Activated CD4-positive, alpha-beta T cell treated with anti-CD3 and anti-CD28 coated beads, Interleukin-2, amount 10 ng/mL, durations not matched to agents 7 days and 5 days (primary cell): ENCODE measurements around the gene CBX2. TPM values are rescaled to one million over a fixed set of nuclear protein-coding genes. Genes with fewer than 3 reads are reported as not detected.

Experiments used
- CTCF ChIA-PET: fragments of 350-600 bp; sonication (Branson Sonifier 250); formaldehyde crosslinking; loops from one replicate; lab custom pipeline; 2021; ENCODE audit warnings: antibody characterized with exemption; lab: Charles Lee
- POLR2A ChIA-PET: fragments of 350-600 bp; sonication (Branson Sonifier 250); formaldehyde crosslinking; loops from one replicate; lab custom pipeline; 2021; ENCODE audit warnings: antibody characterized with exemption; lab: Charles Lee
- DNase-seq: peaks from one replicate; pipeline ENCODE4 v3.0.0-alpha.2; 2020
- H3K27ac Mint-ChIP-seq: one replicate; pipeline ENCODE4 v1.8.0; 2021; ENCODE audit warnings: mild to moderate bottlenecking, moderate library complexity, mixed read lengths
- H3K27me3 Mint-ChIP-seq: one replicate; pipeline ENCODE4 v1.8.0; 2021; ENCODE audit warnings: mixed read lengths
- H3K36me3 Mint-ChIP-seq: one replicate; pipeline ENCODE4 v1.8.0; 2021; ENCODE audit warnings: low read depth, mixed read lengths
- H3K4me1 Mint-ChIP-seq: one replicate; pipeline ENCODE4 v1.8.0; 2021; ENCODE audit warnings: mixed read lengths
- H3K4me3 Mint-ChIP-seq: one replicate; pipeline ENCODE4 v1.8.0; 2021; ENCODE audit warnings: mild to moderate bottlenecking, moderate library complexity, mixed read lengths
- H3K9me3 Mint-ChIP-seq: one replicate; pipeline ENCODE4 v1.8.0; 2021; ENCODE audit warnings: mixed read lengths
- total RNA-seq, 2 experiments: library from RNA; stranded (reverse); gene quantifications; one replicate each; pipeline ENCODE4 v1.2.3, GENCODE V29; 2021

CBX2 gene
- total RNA-seq, 2 experiments from 2014 or later = 4.6 to 5.5 TPM

DNA sequence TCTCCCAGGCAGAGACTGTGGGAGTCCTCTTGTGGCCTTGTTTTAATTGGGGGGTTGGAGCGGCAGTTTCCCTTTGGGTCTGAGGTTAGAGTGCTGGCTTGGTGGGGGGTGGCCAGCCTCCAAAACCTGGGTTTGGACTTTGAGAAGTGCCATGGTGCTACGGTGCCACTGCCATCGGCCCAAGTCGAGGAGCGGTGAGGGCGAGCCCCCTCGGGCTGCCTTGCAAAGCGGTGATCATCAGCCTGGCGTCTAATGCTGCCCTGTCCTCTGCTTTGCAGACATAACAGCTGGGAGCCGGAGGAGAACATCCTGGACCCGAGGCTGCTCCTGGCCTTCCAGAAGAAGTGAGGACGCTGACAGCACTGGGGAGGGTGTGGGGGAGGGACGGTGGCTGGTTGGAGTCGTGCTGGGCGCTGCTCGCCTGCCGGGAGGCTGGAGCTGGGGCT lies 1.2 kb downstream of the CBX2 start:
- peak overlapping the region; percentile 82 for H3K4me3 Mint-ChIP-seq
- H3K36me3 Mint-ChIP-seq = no peaks in the 10 kb centered on the region
- peaks cover 61% of the 10 kb centered on the region for H3K27me3 Mint-ChIP-seq
- CTCF ChIA-PET = interaction anchor here (0.6 to 1.4 kb wide), 3 partner anchors 27 to 1138 kb away, joined by 3 to 5 read pairs (median 3); no protein-coding TSS in a partner anchor
- H3K4me1 Mint-ChIP-seq = peaks cover 32% of the 10 kb centered on the region
- DNase-seq = no peak
- no peak overlapping the region for H3K27ac Mint-ChIP-seq
- H3K9me3 Mint-ChIP-seq = no peaks in the 10 kb centered on the region
- POLR2A ChIA-PET = no interaction called here

DNA sequence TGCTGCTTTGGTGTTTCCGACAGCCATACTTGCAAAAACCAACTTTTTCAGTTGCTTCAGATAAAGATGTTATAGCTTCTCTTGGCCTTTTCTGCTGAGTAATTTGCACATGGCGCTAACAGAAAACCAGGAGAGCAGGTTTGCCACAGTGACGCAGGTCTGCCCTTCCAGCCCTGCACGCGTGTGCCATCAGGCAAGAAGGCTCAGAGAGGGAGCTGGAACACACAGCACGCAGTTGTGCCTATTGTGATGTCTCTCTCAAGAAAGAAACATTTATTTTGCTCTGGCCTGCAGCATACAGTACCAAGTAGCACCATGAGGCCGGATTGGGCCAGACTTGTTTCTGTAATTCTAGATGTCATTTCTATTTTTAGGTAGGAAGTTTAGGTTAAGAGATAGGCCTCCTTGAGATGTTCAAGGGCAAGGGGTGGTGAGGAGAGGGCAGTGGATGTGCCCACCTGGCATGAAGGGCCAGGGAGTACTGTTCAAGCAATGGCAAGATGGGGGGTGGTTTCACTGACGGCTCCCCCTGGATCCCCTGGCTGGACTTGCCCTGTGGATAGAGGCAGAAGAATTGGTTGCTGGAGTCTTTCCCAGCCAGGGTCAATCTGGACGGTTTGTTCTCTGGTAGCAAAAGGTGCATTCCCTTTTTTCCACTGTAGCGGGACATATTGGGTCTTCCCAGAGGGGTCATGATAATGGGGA lies 1.9 kb downstream of the CBX2 start:
- H3K4me1 Mint-ChIP-seq = peaks cover 32% of the 10 kb centered on the region
- DNase-seq = no peak
- ChIA-PET POLR2A (no interaction called here), CTCF (interaction anchor here (1.3 to 1.4 kb wide), 2 partner anchors 10 to 27 kb away, joined by 3 read pairs; no protein-coding TSS in a partner anchor)
- H3K27ac Mint-ChIP-seq = no peak overlapping the region
- H3K4me3 Mint-ChIP-seq = peak overlapping the region; percentile 82
- no peaks in the 10 kb centered on the region for H3K36me3 Mint-ChIP-seq
- peaks cover 54% of the 10 kb centered on the region for H3K27me3 Mint-ChIP-seq
- H3K9me3 Mint-ChIP-seq = no peaks in the 10 kb centered on the region

DNA sequence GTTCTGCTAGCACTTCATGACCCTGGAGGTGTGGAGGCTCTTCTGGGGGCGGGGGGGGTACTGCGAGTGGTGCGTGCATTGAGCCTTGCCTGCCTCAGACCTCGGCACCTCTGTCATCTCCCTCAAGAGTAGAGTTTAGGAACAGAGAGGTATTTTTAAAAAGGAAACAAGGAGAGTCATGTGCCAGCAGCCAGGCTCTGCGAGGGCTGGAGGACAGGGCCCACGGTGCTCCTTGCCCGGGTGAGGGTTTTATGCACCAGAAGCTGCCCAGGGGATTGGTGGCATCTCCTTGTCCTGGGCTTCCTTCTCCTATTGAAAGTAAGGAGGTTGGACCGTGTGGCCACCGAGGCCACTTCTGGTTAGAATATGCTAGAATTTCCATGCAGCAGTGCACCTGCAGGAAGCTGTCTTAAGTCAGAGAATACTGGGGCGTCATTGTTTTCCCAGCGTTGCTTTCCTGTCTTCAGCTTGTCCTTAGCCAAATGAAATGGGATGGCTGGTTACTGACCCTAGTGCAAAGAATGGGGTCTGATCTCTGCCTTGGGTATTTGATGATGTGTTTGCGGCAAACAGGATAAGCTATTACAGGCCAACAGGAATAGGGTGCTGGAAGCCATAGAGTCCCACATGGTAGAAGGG lies 3.2 kb downstream of the CBX2 start:
- Mint-ChIP-seq H3K9me3 (no peaks in the 10 kb centered on the region), H3K27me3 (peaks cover 42% of the 10 kb centered on the region), H3K27ac (no peak overlapping the region), H3K4me1 (peaks cover 32% of the 10 kb centered on the region), H3K4me3 (no peak overlapping the region), H3K36me3 (no peaks in the 10 kb centered on the region)
- CTCF ChIA-PET = interaction anchor here (0.8 to 1.8 kb wide), 3 partner anchors 8 to 59 kb away, joined by 3 to 5 read pairs (median 3); partner anchors contain the start of gene CBX4
- no peak for DNase-seq
- POLR2A ChIA-PET = no interaction called here

DNA sequence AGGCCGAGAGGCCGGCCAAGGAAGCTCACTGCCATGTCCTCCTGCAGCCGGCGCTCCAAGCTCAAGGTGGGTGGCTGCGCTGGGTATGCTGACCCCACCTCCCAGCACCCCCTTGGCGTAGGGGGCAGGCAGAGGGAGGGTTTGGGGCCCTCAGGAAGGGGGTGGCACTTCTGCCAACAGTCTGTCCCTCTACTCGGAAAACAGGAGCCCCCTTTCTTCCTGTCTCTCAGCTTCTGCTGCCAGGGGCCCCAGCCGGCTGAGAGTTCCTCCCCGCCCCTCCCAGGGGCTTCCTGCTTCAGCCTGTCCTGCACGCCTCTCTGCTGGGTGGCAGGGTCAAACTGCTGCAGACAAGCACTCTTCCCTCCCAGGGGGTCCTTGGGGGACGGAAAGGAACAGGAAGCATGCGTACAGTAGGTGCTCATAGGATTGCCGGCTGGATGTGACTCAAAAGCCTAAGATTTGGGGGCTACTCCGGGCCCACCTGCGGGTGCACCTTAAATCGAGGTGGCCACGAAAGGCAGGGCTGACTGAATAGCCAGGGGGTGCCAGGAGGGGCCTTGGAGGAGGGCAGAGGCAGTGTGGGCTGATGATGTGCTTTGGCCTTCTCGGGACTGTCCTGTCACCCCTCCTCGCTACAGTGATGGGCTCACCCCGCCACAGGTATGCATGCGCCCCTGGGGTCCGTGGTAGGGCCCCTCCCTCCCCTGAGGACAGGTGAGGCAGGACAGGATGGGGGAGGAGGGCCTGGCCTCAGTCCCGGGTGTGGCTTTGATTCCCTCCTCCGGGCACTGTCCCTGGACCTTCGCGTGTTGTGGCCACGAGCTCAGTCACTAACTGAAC lies 4.0 kb downstream of the CBX2 start:
- Mint-ChIP-seq H3K27me3 (peaks cover 40% of the 10 kb centered on the region), H3K4me3 (no peak overlapping the region), H3K36me3 (no peaks in the 10 kb centered on the region), H3K27ac (no peak overlapping the region), H3K4me1 (peaks cover 27% of the 10 kb centered on the region), H3K9me3 (no peaks in the 10 kb centered on the region)
- POLR2A ChIA-PET = no interaction called here
- CTCF ChIA-PET = interaction anchor here (0.8 to 1.8 kb wide), 2 partner anchors 9 to 58 kb away, joined by 3 to 5 read pairs; partner anchors contain the start of gene CBX4
- DNase-seq = no peak

DNA sequence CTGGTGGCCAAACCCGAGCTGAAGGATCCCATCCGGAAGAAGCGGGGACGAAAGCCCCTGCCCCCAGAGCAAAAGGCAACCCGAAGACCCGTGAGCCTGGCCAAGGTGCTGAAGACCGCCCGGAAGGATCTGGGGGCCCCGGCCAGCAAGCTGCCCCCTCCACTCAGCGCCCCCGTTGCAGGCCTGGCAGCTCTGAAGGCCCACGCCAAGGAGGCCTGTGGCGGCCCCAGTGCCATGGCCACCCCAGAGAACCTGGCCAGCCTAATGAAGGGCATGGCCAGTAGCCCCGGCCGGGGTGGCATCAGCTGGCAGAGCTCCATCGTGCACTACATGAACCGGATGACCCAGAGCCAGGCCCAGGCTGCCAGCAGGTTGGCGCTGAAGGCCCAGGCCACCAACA lies 5.9 kb downstream of the CBX2 start:
- peaks cover 48% of the 10 kb centered on the region for H3K27me3 Mint-ChIP-seq
- CTCF ChIA-PET = interaction anchor here (1.4 kb wide), 1 partner anchor 25 kb away, joined by 3 read pairs; no protein-coding TSS in a partner anchor
- peaks cover 20% of the 10 kb centered on the region for H3K4me1 Mint-ChIP-seq
- POLR2A ChIA-PET = no interaction called here
- no peak for DNase-seq
- no peaks in the 10 kb centered on the region for H3K36me3 Mint-ChIP-seq
- H3K9me3 Mint-ChIP-seq = no peaks in the 10 kb centered on the region
- no peak overlapping the region for H3K4me3 Mint-ChIP-seq
- H3K27ac Mint-ChIP-seq = no peak overlapping the region

DNA sequence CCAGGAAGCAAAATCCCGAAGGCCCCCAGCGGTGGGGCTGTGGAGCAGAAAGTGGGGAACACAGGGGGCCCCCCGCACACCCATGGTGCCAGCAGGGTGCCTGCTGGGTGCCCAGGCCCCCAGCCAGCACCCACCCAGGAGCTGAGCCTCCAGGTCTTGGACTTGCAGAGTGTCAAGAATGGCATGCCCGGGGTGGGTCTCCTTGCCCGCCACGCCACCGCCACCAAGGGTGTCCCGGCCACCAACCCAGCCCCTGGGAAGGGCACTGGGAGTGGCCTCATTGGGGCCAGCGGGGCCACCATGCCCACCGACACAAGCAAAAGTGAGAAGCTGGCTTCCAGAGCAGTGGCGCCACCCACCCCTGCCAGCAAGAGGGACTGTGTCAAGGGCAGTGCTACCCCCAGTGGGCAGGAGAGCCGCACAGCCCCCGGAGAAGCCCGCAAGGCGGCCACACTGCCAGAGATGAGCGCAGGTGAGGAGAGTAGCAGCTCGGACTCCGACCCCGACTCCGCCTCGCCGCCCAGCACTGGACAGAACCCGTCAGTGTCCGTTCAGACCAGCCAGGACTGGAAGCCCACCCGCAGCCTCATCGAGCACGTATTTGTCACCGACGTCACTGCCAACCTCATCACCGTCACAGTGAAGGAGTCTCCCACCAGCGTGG lies 6.5 kb downstream of the CBX2 start:
- Mint-ChIP-seq H3K36me3 (no peaks in the 10 kb centered on the region), H3K9me3 (no peaks in the 10 kb centered on the region), H3K4me1 (peaks cover 15% of the 10 kb centered on the region), H3K27me3 (peaks cover 48% of the 10 kb centered on the region), H3K27ac (no peak overlapping the region), H3K4me3 (no peak overlapping the region)
- ChIA-PET POLR2A (no interaction called here), CTCF (interaction anchor here (1.4 kb wide), 1 partner anchor 24 kb away, joined by 3 read pairs; no protein-coding TSS in a partner anchor)
- no peak for DNase-seq

DNA sequence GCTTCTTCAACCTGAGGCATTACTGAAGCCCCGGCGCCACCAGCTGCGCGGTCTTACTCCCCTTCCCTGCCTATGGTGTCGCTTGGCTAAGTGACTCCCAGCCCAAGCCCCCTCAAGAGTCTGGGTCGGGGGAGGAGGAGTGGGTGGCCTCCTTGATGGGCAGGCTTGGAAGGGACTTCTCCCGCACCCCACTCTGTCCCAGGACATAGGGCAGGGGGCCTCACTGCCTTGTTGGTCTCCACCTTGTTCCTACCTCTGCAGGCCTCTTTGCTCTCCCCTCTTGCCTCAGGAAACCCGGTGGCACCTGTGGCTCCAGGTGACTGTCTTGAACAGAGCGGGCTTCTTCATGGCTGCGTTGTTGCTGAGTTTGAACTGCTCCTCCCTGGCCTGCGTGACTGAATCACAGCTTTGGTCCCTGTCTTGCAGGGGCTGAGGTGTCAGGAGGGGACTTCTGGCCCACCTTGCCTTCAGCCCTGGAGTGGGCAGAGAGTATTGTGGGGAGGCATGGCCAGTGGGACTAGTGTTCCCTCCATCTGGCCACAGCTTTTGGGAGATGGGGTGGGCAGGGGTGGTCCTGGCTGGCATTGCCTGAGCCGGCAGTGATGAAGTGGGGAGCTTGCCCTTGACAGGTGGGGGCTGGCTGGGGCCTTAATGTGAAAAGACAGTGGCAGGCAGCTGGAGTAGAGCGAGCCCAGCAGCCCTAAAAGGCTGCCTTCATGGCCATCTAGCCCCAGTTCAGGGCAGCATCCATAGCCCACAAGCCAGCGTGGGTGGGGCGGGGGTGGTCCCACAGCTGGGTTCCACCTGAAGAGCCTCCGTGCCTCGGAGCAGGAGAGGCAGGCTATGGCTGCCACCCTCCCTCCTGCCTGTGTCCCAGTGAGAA lies 7.3 kb downstream of the CBX2 start:
- H3K27ac Mint-ChIP-seq = no peak overlapping the region
- H3K27me3 Mint-ChIP-seq = peaks cover 45% of the 10 kb centered on the region
- no peaks in the 10 kb centered on the region for H3K36me3 Mint-ChIP-seq
- ChIA-PET CTCF (interaction anchor here (0.6 to 1.4 kb wide), 2 partner anchors 24 to 101 kb away, joined by 3 read pairs; no protein-coding TSS in a partner anchor), POLR2A (no interaction called here)
- DNase-seq = no peak
- H3K4me3 Mint-ChIP-seq = no peak overlapping the region
- peaks cover 15% of the 10 kb centered on the region for H3K4me1 Mint-ChIP-seq
- H3K9me3 Mint-ChIP-seq = no peaks in the 10 kb centered on the region

DNA sequence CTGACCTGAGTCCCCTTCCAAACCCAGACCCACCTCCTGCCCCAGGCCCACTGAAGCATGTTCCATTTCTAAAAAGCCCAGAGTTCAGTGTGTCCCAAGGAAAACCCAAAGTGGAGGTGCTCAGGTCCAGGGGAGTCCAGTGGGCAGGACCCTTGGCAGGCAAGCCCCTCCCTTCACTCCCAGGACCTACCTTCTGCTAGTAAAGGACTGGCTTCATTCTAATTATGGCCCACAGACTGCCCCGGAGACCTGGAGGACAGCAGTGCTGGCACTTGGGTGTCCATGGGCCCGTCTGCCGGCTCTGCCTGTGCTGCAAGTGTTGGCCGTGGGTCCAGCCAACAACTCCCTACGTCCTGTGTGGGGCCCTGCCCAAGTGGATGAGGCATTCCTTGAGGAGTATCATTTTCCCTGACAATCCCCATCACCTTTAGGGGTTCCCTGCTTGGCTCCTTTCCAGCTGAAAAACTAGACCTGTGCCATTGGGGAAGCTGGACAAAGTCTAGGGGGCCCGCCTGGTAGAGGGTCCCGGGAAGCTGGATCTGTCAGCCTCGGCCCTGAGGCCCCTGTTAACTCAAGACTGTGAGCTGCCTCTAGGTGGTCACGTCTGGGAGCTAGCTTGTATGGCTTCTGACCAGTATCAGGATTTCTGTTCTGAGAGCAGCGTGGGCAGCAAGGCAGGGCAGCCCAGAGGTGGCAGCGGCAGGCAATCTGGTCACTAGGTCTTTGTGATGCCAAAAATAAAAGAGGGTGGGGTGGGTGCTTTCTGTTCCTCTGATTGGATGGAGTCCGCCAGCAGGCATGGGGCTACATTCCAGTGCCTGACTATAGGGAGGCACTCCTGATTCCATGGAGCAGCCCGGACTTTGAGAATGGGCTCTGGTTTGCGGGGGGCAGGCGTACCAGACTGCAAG lies 8.2 kb downstream of the CBX2 start:
- Mint-ChIP-seq H3K4me1 (peaks cover 11% of the 10 kb centered on the region), H3K27ac (no peak overlapping the region), H3K4me3 (no peak overlapping the region), H3K36me3 (no peaks in the 10 kb centered on the region), H3K27me3 (peaks cover 44% of the 10 kb centered on the region), H3K9me3 (no peaks in the 10 kb centered on the region)
- DNase-seq = no peak
- ChIA-PET CTCF (interaction anchor here (0.6 to 1.2 kb wide), 2 partner anchors 54 to 100 kb away, joined by 3 to 5 read pairs; no protein-coding TSS in a partner anchor), POLR2A (no interaction called here)

DNA sequence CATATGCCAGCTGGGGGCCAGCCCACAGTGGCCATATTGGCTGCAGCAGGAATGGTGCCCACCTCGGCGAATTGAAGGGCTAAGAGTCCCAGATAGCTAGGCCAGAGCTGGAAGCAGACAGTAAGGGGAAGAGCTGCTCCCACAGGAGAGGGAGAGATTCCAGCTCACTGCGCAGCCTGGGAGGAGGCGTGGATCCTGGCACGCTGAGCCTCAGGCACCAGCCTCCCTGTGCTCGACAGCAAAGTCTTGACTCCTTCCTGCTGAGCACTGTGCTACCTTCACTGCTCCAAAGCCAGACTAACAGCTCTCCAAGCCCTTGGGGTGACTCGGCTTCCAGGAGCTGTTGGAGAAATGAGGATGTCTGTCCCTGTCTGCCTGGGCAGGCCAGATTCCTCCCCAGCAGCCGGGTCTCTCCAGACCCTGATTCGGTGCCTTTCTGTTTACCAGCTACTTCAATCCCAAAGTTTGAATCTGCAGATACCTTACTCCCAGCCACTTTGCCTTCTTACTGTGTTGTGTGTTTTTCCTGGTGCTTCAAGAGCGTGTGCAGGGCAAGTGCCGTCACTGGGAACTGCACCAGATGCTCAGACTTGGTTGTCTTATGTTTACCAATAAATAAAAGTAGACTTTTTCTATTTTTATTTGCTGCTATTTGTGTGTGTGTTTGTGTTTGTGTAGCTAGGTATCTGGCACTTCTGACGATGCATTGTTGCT lies 9.1 kb downstream of the CBX2 start:
- Mint-ChIP-seq H3K27me3 (peaks cover 49% of the 10 kb centered on the region), H3K4me1 (peaks cover 5% of the 10 kb centered on the region), H3K9me3 (no peaks in the 10 kb centered on the region), H3K4me3 (no peak overlapping the region), H3K36me3 (no peaks in the 10 kb centered on the region), H3K27ac (no peak overlapping the region)
- DNase-seq = no peak
- ChIA-PET CTCF (interaction anchor here (1.2 kb wide), 1 partner anchor 53 kb away, joined by 5 read pairs; no protein-coding TSS in a partner anchor), POLR2A (no interaction called here)

DNA sequence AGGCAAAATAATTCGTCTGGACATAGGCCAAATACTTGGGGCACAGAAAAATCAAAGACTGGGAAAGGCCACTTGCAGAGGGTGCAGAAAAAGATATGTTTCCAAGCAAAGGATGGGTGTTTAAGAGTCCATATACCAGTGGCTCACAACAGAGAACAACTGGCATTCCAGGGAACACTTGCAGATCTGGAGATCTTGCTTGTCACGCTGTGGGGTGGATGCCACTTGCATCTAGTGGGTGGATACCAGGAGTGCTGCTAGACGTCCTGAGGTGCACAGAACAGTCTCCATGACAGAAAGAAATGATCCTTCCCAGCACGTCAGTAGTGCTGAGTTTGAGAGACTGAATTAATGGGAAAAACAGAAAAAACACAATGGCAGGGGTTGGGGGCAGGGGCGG lies 10.5 kb downstream of the CBX2 start:
- Mint-ChIP-seq H3K27ac (no peak overlapping the region), H3K27me3 (peaks cover 51% of the 10 kb centered on the region), H3K4me3 (no peak overlapping the region), H3K9me3 (no peaks in the 10 kb centered on the region), H3K4me1 (peaks cover 2% of the 10 kb centered on the region), H3K36me3 (no peaks in the 10 kb centered on the region)
- ChIA-PET CTCF (interaction anchor here (1.2 kb wide), 1 partner anchor 14 kb away, joined by 5 read pairs; no protein-coding TSS in a partner anchor), POLR2A (no interaction called here)
- DNase-seq = no peak
